GM10266 (cell line): ENCODE measurements around the gene CCL23.

Experiments used
- DNase-seq: peaks from one replicate; pipeline ENCODE4 v3.0.0; 2012; ENCODE audit errors: extremely low spot score
- CTCF ChIP-seq: IDR thresholded peaks from 2 replicates; pipeline ENCODE4 v1.5.1; 2012; ENCODE audit warnings: mild to moderate bottlenecking, low read depth; ENCODE audit not compliant: control insufficient read depth, insufficient read depth; ENCODE audit errors: missing control alignments

The CCL23 gene

GRCh38 chr17:35969558-35970380 is 48.0 kb downstream of the CCL23 start:
- peak; percentile 60 for DNase-seq
- peak; percentile 76 for TF ChIP-seq CTCF

GRCh38 chr17:35968520-35969054 is 49.2 kb downstream of the CCL23 start:
- no peak for TF ChIP-seq CTCF
- no peak for DNase-seq

GRCh38 chr17:35965272-35965671 is 52.5 kb downstream of the CCL23 start:
- TF ChIP-seq CTCF, result no peak
- no peak for DNase-seq

- DNase-seq, result no peak
- TF ChIP-seq CTCF, result no peak
Observed at GRCh38 chr17:35963663-35964062, 54.1 kb downstream of the CCL23 start.
